Suprapubic skin (tissue), 4 donors: ENCODE results near the gene TNFAIP8L1.

Experiments used
- CTCF ChIP-seq, 2 donors: fragments of 200-600 bp in 1 of 2; fragments of 450-650 bp in 1 of 2; sonication (generic) in 1 of 2; IDR thresholded peaks; one replicate each; pipeline ENCODE4 v1.5.1; 2016 to 2019; ENCODE audit warnings: antibody characterized with exemption in 2 of 2, mild to moderate bottlenecking in 1 of 2, moderate library complexity in 1 of 2
- EP300 ChIP-seq: sonication (generic); formaldehyde crosslinking; IDR thresholded peaks from one replicate; pipeline ENCODE4 v1.6.1; 2017; ENCODE audit warnings: antibody characterized with exemption
- POLR2A ChIP-seq, 2 donors: fragments of 450-650 bp; IDR thresholded peaks; one replicate each; pipeline ENCODE4 v1.6.1; 2017; ENCODE audit warnings: antibody characterized with exemption in 2 of 2, mild to moderate bottlenecking in 2 of 2, moderate library complexity in 2 of 2
- POLR2AphosphoS5 ChIP-seq, 3 donors: sonication (generic); formaldehyde crosslinking; IDR thresholded peaks; one replicate each; pipeline ENCODE4 v1.6.1; 2017; ENCODE audit warnings: antibody characterized with exemption in 3 of 3

DNA sequence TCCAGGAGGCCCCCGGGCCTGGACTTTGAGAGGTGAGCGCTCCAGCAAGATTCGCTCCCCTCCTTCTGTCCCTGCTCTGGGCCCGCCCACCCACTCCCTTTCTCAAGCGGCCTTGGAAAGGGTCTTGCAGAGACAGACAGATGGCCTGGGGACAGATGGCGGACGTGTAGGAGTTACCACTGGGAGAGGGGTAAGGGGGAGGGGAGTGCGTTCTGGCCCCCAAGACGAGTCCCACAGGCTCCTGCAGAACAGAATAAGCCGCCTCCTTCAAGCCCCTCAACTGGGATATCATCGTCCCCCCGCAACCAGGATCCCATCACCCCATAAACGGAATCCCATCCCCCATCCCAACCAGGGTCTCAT, 3.6 kb upstream of the TNFAIP8L1 start:
- TF ChIP-seq CTCF (IDR thresholded peaks at IDR 0.05) (no peak), POLR2AphosphoS5 (IDR thresholded peaks at IDR 0.05) (no peak), POLR2A (IDR thresholded peaks at IDR 0.05) (no peak), EP300 (no peak)
